Colonic mucosa (tissue), 4 donors: ENCODE results near the gene SERINC2. TPM values are rescaled to one million over a fixed set of nuclear protein-coding genes. Genes with fewer than 3 reads are reported as not detected.
"Not testable (repeated sequence)": the region's sequence is repeated elsewhere in the genome, so short reads cannot be mapped to it uniquely, and the experiment has no call there.

Experiments
- DNase-seq: peaks from one replicate; pipeline ENCODE4 v3.0.0-alpha.2; 2020
- H3K27ac ChIP-seq: fragments of 200-600 bp; one replicate; pipeline ENCODE4 v1.8.0; 2021
- H3K27me3 ChIP-seq: fragments of 200-600 bp; one replicate; pipeline ENCODE4 v1.8.0; 2021
- H3K36me3 ChIP-seq: fragments of 200-600 bp; one replicate; pipeline ENCODE4 v1.8.0; 2021
- H3K4me1 ChIP-seq: fragments of 200-600 bp; one replicate; pipeline ENCODE4 v1.8.0; 2021; ENCODE audit warnings: mild to moderate bottlenecking
- H3K4me3 ChIP-seq: fragments of 200-600 bp; one replicate; pipeline ENCODE4 v1.8.0; 2021
- H3K9ac ChIP-seq, 2 donors: one replicate each; pipeline ENCODE4 v1.7.0; 2013; ENCODE audit warnings: control low read depth in 2 of 2, low read depth in 2 of 2, low read length in 2 of 2
- H3K9me3 ChIP-seq: fragments of 200-600 bp; one replicate; pipeline ENCODE4 v1.8.0; 2021
- intact Hi-C: fragments of 100-400 bp; cut with DNase I; formaldehyde crosslinking; loops from one replicate; pipeline ENCODE4 v1.14.1; 2022
- total RNA-seq, 2 donors: library from RNA; stranded (reverse); fragmentation: NEBNext Ultra II Directional in 1 of 2; extraction: Animal tissue kit (Norgen Biotek cat#: 25700) in 1 of 2; gene quantifications; one replicate each; pipeline ENCODE4 v1.2.1, GENCODE V29; 2021
- TF ChIP-seq, protein P1 (sequence below): fragments of 200-600 bp; IDR thresholded peaks from one replicate; pipeline ENCODE4 v1.8.0; 2022; ENCODE audit warnings: antibody characterized with exemption, mild to moderate bottlenecking
- donor health status: healthy.
- donor health status: DM: no; HTN: no; CAD: no.
- donor health status: DM: no; HTN: no; CAD: no.

The SERINC2 gene
- total RNA-seq, 2 donors from 2014 or later: 203 to 212 TPM

DNA sequence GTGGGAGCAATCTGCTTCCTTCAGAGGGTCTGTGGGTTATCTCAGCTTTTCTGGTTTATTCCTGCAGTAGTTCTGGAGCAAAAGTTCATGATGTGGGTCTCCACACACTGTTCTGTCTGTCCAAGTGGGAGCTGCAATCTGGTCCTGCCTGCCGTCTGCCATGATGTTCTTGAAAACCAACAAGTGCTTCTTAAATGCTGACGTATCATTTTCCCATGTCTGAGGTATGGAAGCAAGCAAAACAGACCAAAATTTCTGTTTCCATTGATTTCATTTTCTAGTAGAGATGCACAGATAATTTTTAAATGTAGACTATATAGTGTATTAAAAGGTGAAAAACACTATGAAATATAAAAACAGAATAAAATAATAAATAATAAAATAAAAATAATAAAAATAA is 65.2 kb downstream of the SERINC2 start:
- H3K4me3 ChIP-seq: no peak overlapping the region
- H3K27ac ChIP-seq: no peak overlapping the region
- H3K9me3 ChIP-seq: no peaks in the 10 kb centered on the region
- no peaks in the 10 kb centered on the region for H3K4me1 ChIP-seq
- TF ChIP-seq, protein P1, sequence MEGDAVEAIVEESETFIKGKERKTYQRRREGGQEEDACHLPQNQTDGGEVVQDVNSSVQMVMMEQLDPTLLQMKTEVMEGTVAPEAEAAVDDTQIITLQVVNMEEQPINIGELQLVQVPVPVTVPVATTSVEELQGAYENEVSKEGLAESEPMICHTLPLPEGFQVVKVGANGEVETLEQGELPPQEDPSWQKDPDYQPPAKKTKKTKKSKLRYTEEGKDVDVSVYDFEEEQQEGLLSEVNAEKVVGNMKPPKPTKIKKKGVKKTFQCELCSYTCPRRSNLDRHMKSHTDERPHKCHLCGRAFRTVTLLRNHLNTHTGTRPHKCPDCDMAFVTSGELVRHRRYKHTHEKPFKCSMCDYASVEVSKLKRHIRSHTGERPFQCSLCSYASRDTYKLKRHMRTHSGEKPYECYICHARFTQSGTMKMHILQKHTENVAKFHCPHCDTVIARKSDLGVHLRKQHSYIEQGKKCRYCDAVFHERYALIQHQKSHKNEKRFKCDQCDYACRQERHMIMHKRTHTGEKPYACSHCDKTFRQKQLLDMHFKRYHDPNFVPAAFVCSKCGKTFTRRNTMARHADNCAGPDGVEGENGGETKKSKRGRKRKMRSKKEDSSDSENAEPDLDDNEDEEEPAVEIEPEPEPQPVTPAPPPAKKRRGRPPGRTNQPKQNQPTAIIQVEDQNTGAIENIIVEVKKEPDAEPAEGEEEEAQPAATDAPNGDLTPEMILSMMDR: no peak
- H3K36me3 ChIP-seq: no peaks in the 10 kb centered on the region
- intact Hi-C loops: no loop called here
- H3K9ac ChIP-seq: no peak overlapping the region
- DNase-seq: no peak
- H3K27me3 ChIP-seq: no peaks in the 10 kb centered on the region

DNA sequence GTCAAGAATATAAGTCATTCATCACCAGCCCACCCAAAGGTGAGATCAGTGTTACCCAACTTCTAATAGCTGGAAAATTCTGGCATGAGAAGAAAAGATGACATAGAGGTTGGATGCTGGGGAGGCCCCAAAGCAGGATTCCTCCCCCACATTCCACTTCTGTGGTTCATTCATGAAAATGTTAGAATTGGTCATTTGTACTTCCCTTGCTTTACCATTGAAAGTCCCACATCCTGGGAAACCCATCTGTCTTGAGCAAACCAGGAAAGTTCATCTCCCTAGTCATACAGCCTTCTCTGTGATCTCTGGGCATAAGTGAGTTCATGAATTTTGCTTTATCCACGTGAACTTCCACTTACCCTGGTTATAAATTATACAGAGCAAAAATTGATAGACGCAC is 66.8 kb downstream of the SERINC2 start:
- TF ChIP-seq, protein P1: no peak
- DNase-seq: no peak
- Histone ChIP-seq H3K4me1 (no peaks in the 10 kb centered on the region), H3K4me3 (no peak overlapping the region), H3K9me3 (no peaks in the 10 kb centered on the region), H3K27me3 (no peaks in the 10 kb centered on the region), H3K27ac (no peak overlapping the region), H3K36me3 (no peaks in the 10 kb centered on the region), H3K9ac (no peak overlapping the region)
- intact Hi-C loops: no loop called here

- H3K9me3 ChIP-seq, H3K4me3 ChIP-seq, H3K36me3 ChIP-seq, H3K4me1 ChIP-seq, H3K9ac ChIP-seq, H3K27ac ChIP-seq, H3K27me3 ChIP-seq, DNase-seq, intact Hi-C loops: not testable (repeated sequence)
Observed at GRCh38 chr1:31480426-31480825, 67.4 kb downstream of the SERINC2 start.

DNA sequence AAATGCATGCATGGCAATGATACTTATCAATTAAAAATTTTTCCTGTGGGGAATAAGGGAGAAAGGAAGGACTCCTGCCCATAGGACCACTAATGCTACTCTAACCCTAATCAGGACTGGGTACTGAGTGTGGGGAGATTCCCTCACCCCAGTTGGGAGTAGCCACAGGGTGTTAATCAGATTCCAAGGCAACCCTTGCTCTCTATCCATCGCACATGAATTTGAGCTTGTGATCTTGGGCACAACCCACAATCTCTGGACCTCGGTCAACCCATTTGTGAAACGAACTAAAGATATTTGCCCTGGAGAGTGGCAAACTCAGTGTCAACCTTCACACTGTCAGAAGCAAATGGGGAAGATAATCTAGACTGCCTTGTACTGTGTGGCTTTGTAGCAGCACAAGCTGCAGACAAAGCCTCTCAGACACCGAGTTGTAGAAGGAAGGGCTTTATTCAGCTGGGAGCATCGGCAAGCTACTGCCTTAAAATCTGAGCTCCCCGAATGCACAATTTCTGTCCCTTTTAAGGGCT is 69.5 kb downstream of the SERINC2 start:
- TF ChIP-seq, protein P1: no peak
- Histone ChIP-seq H3K27ac (peak overlapping the region; percentile 75), H3K27me3 (no peaks in the 10 kb centered on the region), H3K36me3 (no peaks in the 10 kb centered on the region), H3K9ac (peak overlapping the region; percentile 35 to 47), H3K4me3 (no peak overlapping the region), H3K4me1 (no peaks in the 10 kb centered on the region), H3K9me3 (no peaks in the 10 kb centered on the region)
- intact Hi-C loops: no loop called here
- peak; percentile 53 for DNase-seq

DNA sequence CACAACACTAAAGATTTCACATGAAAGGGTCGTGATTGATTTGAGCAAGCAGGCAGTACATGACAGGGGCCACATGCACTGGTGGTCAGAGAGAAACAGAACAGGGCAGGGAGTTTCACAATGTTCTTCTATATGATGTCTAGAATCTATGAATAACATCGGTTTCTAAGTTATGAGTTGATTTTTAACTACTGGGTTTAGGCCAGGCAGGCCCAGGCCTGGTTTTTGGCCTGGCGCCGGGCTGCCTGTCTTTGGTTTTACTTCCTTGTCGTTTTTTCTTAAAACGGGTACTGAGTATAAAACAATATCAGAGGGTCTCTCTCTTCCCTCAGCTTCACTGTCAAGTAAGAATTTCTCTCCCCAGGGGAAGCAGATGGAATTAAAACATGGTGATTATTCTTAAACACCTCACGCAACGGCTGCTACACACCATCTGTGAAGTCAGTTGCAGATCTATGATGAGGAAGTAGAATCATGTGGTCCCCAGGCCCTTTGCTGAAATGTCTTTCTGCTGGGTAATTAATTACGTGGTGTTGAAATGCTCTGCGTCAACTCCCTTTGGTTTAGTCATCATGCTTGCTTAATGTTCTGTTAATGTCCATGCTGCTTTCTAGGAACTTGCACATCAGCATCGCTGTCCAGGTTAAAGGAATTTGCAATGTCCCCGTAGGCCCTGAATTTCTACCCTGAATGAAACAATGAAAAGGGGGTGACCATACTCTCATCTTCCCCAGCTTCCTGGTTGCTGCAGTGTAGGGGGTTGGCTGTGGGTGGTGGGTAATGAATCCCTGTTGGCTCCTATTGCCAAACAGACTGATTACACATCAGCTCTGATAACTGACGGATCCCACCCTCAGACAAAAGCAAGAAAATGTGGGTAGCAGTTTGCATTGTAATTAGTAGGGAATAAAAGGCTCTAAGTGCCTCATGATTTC is 70.3 kb downstream of the SERINC2 start:
- no peaks in the 10 kb centered on the region for H3K9me3 ChIP-seq
- H3K4me3 ChIP-seq: no peak overlapping the region
- intact Hi-C loops: no loop called here
- peak overlapping the region in 1 of 2 donors; percentile 51 for H3K9ac ChIP-seq
- peak; percentile 68 for DNase-seq
- TF ChIP-seq, protein P1: no peak
- H3K27me3 ChIP-seq: no peaks in the 10 kb centered on the region
- peak overlapping the region; percentile 75 for H3K27ac ChIP-seq
- H3K36me3 ChIP-seq: no peaks in the 10 kb centered on the region
- no peaks in the 10 kb centered on the region for H3K4me1 ChIP-seq

Other genes starting within 250 kb of the SERINC2 start
- gene NKAIN1, start 173.3 kb upstream of the SERINC2 start, total RNA-seq: under 1 TPM in 1 of 2 donors, not detected in 1; 0.20 TPM
- gene SNRNP40, start 116.4 kb upstream of the SERINC2 start, total RNA-seq: 10 to 100 TPM; 34.7 to 59.6 TPM
- gene ZCCHC17, start 116.2 kb upstream of the SERINC2 start, total RNA-seq: 10 to 100 TPM; 19.8 to 23.9 TPM
- 1 to 10 TPM; 2.8 to 4.7 TPM for gene FABP3, start 40.1 kb upstream of the SERINC2 start, total RNA-seq
- 100 to 1,000 TPM; 116 to 130 TPM for gene TINAGL1, start 163.3 kb downstream of the SERINC2 start, total RNA-seq
- not detected for gene HCRTR1, start 204.5 kb downstream of the SERINC2 start, total RNA-seq
- gene PEF1, start 231.7 kb downstream of the SERINC2 start, total RNA-seq: 10 to 100 TPM; 57.5 to 67.8 TPM